Heart left ventricle (tissue), 13 donors: Measurements from ENCODE around the gene CEACAM8.

Experiments used
- POLR2A ChIP-seq, 2 donors: fragments of 450-650 bp; IDR thresholded peaks; one replicate each; pipeline ENCODE4 v1.6.1; 2017; ENCODE audit warnings: antibody characterized with exemption in 2 of 2, mild to moderate bottlenecking in 2 of 2, moderate library complexity in 2 of 2
- TF ChIP-seq, protein P1 (sequence below), 12 donors: fragments of 200-600 bp; sonication (generic) in 4 of 12; IDR thresholded peaks; one replicate each; pipeline versions ENCODE4 v1.5.0 to v1.8.0; 2018 to 2022; ENCODE audit warnings: antibody characterized with exemption in 12 of 12, mild to moderate bottlenecking in 5 of 12
- donor health status: ischemic (EF 13 %, LVEDD 7.1; RV severe dilation, severe dysfunction).
- donor health status: DM: no; HTN: yes; CAD: no.
- donor health status: DM: no; HTN: no; CAD: no.
- donor health status: ischemic (EF 25% LVEDD 6.9; RV normal size, moderate dysfunction).
- donor health status: ischemic (EF 25% LVEDD 5.7; RV mildly dilated, moderate dysfunction).
- donor health status: ischemic (EF 35%, LVEDD 5.7; RV mildly dilated, moderate dysfunction).
- donor health status: nonischemic (EF 11% LVEDD 7.7; RV severe dilation, severe dysfunction).
- donor health status: DM: yes; HTN: yes; CAD: no.
- donor health status: PGD.
- donor health status: ischemic (EF 29% LVEDD 5.4; RV normal size, mild dysfunction).
- donor health status: nonischemic (EF 23%, LVEDD 6.1; RV moderate dilation, normal function).

DNA sequence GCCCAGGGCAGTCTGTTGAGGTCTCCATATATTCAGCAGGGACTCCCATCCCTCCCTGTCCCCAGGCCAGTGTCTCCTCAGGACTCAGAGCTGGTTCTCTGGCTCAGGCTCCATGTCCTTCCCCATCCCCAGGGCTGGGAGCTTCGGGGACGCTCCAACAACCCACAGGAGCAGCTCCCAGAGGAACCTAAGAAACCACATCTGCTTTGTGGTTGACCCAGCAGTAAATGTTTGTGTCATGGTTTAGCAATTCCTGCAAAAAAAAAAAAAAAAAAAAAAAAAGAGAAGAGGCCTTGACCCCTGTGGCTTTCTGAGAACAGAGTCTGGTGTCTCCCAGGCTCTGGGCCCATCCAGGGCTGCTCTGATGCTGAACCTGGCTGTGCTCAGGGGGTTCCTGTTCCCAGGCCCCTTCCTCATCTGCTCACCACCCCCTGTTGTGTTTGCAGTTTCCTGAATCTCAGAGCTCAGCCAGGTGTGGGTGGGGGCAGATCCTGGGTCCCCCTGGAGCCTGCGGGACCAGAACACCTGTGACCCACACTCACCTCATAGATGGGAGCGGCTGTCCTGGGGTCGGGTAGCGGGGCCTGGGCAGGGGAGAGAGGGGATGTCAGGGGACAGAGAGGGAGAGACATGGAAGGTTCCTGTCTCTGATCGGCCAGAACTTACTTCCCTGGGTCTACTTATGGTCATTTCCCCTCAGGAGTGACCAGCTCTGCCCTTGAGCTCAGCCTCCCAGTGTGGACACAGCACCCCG, 41.3 kb downstream of the CEACAM8 start:
- TF ChIP-seq, protein P1, sequence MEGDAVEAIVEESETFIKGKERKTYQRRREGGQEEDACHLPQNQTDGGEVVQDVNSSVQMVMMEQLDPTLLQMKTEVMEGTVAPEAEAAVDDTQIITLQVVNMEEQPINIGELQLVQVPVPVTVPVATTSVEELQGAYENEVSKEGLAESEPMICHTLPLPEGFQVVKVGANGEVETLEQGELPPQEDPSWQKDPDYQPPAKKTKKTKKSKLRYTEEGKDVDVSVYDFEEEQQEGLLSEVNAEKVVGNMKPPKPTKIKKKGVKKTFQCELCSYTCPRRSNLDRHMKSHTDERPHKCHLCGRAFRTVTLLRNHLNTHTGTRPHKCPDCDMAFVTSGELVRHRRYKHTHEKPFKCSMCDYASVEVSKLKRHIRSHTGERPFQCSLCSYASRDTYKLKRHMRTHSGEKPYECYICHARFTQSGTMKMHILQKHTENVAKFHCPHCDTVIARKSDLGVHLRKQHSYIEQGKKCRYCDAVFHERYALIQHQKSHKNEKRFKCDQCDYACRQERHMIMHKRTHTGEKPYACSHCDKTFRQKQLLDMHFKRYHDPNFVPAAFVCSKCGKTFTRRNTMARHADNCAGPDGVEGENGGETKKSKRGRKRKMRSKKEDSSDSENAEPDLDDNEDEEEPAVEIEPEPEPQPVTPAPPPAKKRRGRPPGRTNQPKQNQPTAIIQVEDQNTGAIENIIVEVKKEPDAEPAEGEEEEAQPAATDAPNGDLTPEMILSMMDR (IDR thresholded peaks at IDR 0.05): no peak
- no peak for TF ChIP-seq POLR2A (IDR thresholded peaks at IDR 0.05)
